Endodermal cell (in vitro differentiated cells): ENCODE data around the gene IL1R1. TPM values are rescaled to one million over a fixed set of nuclear protein-coding genes. Genes with fewer than 3 reads are reported as not detected.

Experiments
- DNase-seq: peaks from one replicate; pipeline ENCODE4 v3.0.0-alpha.2; 2017
- H3K27ac ChIP-seq: 2 replicates; pipeline ENCODE4 v1.5.1; 2013; ENCODE audit warnings: mild to moderate bottlenecking, low read depth, low read length, moderate library complexity
- H3K27me3 ChIP-seq: 2 replicates; pipeline ENCODE4 v1.6.1; 2013; ENCODE audit warnings: mild to moderate bottlenecking, low read length, moderate library complexity; ENCODE audit not compliant: insufficient read depth, control insufficient read depth, poor library complexity, severe bottlenecking
- H3K36me3 ChIP-seq: 2 replicates; pipeline ENCODE4 v1.7.0; 2013; ENCODE audit warnings: mild to moderate bottlenecking, low read length, moderate library complexity; ENCODE audit not compliant: control insufficient read depth, insufficient read depth
- H3K4me1 ChIP-seq: one replicate; pipeline ENCODE4 v1.7.0; 2013; ENCODE audit warnings: low read length; ENCODE audit not compliant: control insufficient read depth, insufficient read depth
- H3K4me3 ChIP-seq: 2 replicates; pipeline ENCODE4 v1.5.1; 2013; ENCODE audit warnings: mild to moderate bottlenecking, low read length, moderate library complexity
- H3K9ac ChIP-seq: 2 replicates; pipeline ENCODE4 v1.6.1; 2013; ENCODE audit warnings: mild to moderate bottlenecking, low read length, moderate library complexity; ENCODE audit not compliant: poor library complexity, severe bottlenecking; ENCODE audit errors: extremely low read depth
- H3K9me3 ChIP-seq: 2 replicates; pipeline ENCODE4 v1.6.1; 2013; ENCODE audit warnings: mild to moderate bottlenecking, low read length, moderate library complexity; ENCODE audit not compliant: control insufficient read depth
- H3K27ac Mint-ChIP-seq: 2 replicates; pipeline ENCODE4 v1.8.0; 2020; ENCODE audit warnings: mixed read lengths
- H3K27me3 Mint-ChIP-seq: 2 replicates; pipeline ENCODE4 v1.8.0; 2021; ENCODE audit warnings: mild to moderate bottlenecking, mixed read lengths; ENCODE audit not compliant: insufficient read depth
- H3K36me3 Mint-ChIP-seq: 2 replicates; pipeline ENCODE4 v1.8.0; 2020; ENCODE audit warnings: low read depth, mixed read lengths
- H3K4me1 Mint-ChIP-seq: 2 replicates; pipeline ENCODE4 v1.8.0; 2020; ENCODE audit warnings: mixed read lengths
- H3K4me3 Mint-ChIP-seq: 2 replicates; pipeline ENCODE4 v1.8.0; 2020; ENCODE audit warnings: mild to moderate bottlenecking, moderate library complexity, mixed read lengths
- H3K9me3 Mint-ChIP-seq: 2 replicates; pipeline ENCODE4 v1.8.0; 2020; ENCODE audit warnings: mild to moderate bottlenecking, mixed read lengths
- WGBS, 2 experiments: methylation state at CpG; one replicate each; pipeline versions ENCODE4 v1.1.5 to v1.1.7; 2013; ENCODE audit warnings: missing lambda C conversion rate in 2 of 2, mixed read lengths in 1 of 2; ENCODE audit not compliant: insufficient coverage in 1 of 2, insufficient read length in 1 of 2; 5-methylcytosine and 5-hydroxymethylcytosine counted together
- total RNA-seq, 2 donors: library from RNA; stranded (reverse); fragmentation: NEBNext Ultra II Directional in 1 of 2; extraction: Animal tissue kit (Norgen Biotek cat#: 25700) in 1 of 2; gene quantifications; 2 replicates in 1 of 2; 3 replicates in 1 of 2; pipeline ENCODE4 v1.2.1, GENCODE V29; 2021
- TF ChIP-seq, protein P1 (sequence below): fragments of 200-600 bp; sonication (generic); conservative IDR thresholded peaks from 2 replicates; pipeline ENCODE4 v1.5.0; 2021; ENCODE audit warnings: antibody characterized with exemption, mild to moderate bottlenecking

The IL1R1 gene
- total RNA-seq, 2 donors from 2014 or later: 3.0 to 4.1 TPM

DNA sequence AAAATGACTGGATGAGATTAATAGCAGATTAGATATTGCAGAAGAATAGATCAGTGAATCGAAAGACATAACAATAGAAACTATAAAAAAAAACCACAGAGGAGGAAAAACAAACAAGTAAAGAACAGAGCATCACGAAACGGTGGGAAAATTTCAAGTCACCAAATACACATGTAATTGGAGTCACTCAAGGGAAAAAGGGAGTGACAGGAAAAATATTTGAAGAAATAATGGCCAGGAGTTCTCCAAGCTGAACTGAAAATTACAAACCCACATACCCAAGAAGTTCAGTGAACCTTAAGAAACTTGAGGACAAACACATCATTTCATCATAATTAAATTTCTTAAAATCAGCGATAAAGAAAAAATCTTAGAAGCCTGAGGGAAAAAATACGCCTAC, 11.0 kb upstream of the IL1R1 start:
- Histone ChIP-seq H3K36me3 (no peaks in the 10 kb centered on the region), H3K9ac (no peak overlapping the region), H3K4me3 (no peak overlapping the region), H3K9me3 (no peaks in the 10 kb centered on the region), H3K27me3 (no peaks in the 10 kb centered on the region), H3K27ac (no peak overlapping the region), H3K4me1 (no peaks in the 10 kb centered on the region)
- no peaks in the 10 kb centered on the region for H3K27me3 Mint-ChIP-seq
- no peak overlapping the region for H3K4me3 Mint-ChIP-seq
- no peaks in the 10 kb centered on the region for H3K4me1 Mint-ChIP-seq
- no peaks in the 10 kb centered on the region for H3K9me3 Mint-ChIP-seq
- TF ChIP-seq, protein P1, sequence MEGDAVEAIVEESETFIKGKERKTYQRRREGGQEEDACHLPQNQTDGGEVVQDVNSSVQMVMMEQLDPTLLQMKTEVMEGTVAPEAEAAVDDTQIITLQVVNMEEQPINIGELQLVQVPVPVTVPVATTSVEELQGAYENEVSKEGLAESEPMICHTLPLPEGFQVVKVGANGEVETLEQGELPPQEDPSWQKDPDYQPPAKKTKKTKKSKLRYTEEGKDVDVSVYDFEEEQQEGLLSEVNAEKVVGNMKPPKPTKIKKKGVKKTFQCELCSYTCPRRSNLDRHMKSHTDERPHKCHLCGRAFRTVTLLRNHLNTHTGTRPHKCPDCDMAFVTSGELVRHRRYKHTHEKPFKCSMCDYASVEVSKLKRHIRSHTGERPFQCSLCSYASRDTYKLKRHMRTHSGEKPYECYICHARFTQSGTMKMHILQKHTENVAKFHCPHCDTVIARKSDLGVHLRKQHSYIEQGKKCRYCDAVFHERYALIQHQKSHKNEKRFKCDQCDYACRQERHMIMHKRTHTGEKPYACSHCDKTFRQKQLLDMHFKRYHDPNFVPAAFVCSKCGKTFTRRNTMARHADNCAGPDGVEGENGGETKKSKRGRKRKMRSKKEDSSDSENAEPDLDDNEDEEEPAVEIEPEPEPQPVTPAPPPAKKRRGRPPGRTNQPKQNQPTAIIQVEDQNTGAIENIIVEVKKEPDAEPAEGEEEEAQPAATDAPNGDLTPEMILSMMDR: no peak
- WGBS, 2 experiments: 92% methylated on average over 4 of the region's 5 CpGs; no CpG with 5 or more reads in 1 of the 2 experiments
- DNase-seq: no peak
- H3K27ac Mint-ChIP-seq: no peak overlapping the region
- H3K36me3 Mint-ChIP-seq: no peaks in the 10 kb centered on the region

DNA sequence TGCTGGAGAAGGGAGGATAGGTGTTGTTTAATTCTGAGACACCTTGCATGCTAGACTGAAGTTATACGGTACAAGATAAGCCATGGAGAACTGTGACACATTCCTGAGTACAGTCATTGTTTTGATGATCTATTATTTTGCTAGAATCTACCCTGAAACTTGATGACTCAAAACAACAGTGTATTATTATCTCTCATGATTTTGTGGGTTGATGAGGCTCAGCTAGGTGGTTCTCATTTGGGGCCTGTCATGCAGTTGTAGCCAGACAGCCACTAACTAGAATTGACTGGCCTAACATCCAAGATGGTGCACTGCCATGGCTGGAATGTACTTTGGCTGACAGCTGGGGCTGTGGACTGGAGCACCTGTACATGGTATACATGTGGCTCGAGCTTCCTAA, 5.4 kb upstream of the IL1R1 start:
- H3K27me3 ChIP-seq: peaks cover 24% of the 10 kb centered on the region
- DNase-seq: no peak
- no peak overlapping the region for H3K27ac ChIP-seq
- no peaks in the 10 kb centered on the region for H3K9me3 Mint-ChIP-seq
- H3K4me3 ChIP-seq: no peak overlapping the region
- H3K4me1 Mint-ChIP-seq: no peaks in the 10 kb centered on the region
- H3K36me3 ChIP-seq: no peaks in the 10 kb centered on the region
- TF ChIP-seq, protein P1: no peak
- H3K9ac ChIP-seq: no peak overlapping the region
- no peak overlapping the region for H3K4me3 Mint-ChIP-seq
- 92 to 94% methylated on average over 1 to 2 of the region's 2 CpGs for WGBS, 2 experiments
- no peaks in the 10 kb centered on the region for H3K36me3 Mint-ChIP-seq
- no peaks in the 10 kb centered on the region for H3K9me3 ChIP-seq
- H3K27ac Mint-ChIP-seq: no peak overlapping the region
- H3K4me1 ChIP-seq: no peaks in the 10 kb centered on the region
- peaks cover 32% of the 10 kb centered on the region for H3K27me3 Mint-ChIP-seq

DNA sequence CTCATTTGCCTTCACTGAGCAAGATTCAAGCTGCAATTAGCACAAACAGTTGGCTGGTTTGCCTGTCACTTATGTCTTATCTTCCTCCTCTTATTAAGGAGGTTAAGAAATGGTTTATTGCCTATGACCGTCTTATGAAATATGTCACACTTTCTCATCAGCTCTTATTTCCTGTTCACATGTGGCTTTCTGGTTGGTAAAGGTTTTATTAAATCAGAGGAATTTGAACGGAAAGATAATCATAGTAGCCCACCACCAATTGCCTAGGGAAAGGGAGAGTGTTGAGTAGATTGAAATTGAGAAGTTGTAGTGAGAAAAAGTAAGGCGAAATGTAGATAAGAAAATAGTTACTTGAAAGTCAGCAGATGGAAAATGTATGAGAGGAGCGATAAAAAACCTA, 4.2 kb upstream of the IL1R1 start:
- Histone ChIP-seq H3K27ac (no peak overlapping the region), H3K9ac (no peak overlapping the region), H3K4me3 (no peak overlapping the region), H3K4me1 (no peaks in the 10 kb centered on the region), H3K36me3 (no peaks in the 10 kb centered on the region), H3K27me3 (peaks cover 24% of the 10 kb centered on the region), H3K9me3 (no peaks in the 10 kb centered on the region)
- peaks cover 5% of the 10 kb centered on the region for H3K4me1 Mint-ChIP-seq
- H3K27ac Mint-ChIP-seq: no peak overlapping the region
- no peak overlapping the region for H3K4me3 Mint-ChIP-seq
- no peaks in the 10 kb centered on the region for H3K36me3 Mint-ChIP-seq
- peaks cover 38% of the 10 kb centered on the region for H3K27me3 Mint-ChIP-seq
- TF ChIP-seq, protein P1: no peak
- no peaks in the 10 kb centered on the region for H3K9me3 Mint-ChIP-seq
- 93 to 94% methylated on average over 3 of the region's 4 CpGs for WGBS, 2 experiments
- no peak for DNase-seq
